ENCODE data around the gene STING1.

Gene STING1

DNA sequence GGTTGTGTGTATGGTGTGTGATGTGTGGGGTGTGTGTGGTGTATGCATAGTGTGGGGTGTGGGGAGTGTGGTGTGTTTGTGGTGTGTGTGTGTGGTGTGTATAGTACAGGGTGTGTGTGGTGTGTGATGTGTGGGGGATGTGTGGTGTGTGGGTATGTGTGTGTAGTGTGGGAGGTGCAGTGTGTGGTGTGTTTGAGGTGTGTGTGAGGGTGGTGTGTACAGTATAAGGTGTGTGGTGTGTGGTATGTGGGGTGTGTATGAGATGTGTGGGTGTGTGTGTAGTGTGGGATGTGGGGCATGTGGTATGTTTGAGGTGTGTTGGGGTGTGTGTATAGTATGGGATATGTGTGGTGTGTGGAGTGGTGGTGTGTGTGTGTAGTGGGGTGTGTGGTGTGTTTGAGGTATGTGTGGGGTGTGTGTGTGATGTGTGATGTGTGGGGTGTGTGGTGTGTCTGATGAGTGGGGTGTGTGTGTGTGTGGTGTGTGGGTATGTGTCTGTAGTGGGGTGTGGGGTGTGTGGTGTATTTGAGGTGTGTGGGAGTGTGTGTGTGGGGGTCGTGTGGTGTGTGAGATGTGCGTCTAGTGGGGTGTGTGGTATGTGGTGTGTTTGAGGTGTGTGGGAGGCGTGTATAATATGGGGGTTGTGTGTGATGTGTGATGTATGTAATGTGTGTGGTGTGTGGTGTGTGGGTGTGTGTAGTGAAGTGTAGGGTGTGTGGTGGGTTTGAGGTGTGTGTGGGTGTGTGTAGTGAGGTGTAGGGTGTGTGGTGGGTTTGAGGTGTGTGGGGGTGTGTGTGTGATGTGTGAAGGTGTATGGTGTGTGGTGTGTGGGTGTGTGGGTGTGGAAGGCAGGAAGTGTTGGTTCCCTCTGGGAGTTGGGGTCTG, 28.6 kb downstream of the STING1 start:
- Histone ChIP-seq H3F3A (ENCODE audit: low read depth) (no peaks in the 10 kb centered on the region), H3K9me3 (ENCODE audit: insufficient read depth, low read depth, low read length) (no peaks in the 10 kb centered on the region), H3K9me2 (replicated peaks; ENCODE audit: low read depth, low read length) (no peaks in the 10 kb centered on the region), H3K4me2 (ENCODE audit: low read depth, low read length, poor library complexity, severe bottlenecking) (no peak overlapping the region), H4K20me1 (ENCODE audit: insufficient read depth, low read length, poor library complexity, severe bottlenecking) (no peaks in the 10 kb centered on the region), H3K4me1 (ENCODE audit: insufficient read depth, low read length, poor library complexity, severe bottlenecking) (peaks cover 17% of the 10 kb centered on the region), H3K79me2 (ENCODE audit: insufficient read depth, low read length) (no peaks in the 10 kb centered on the region), H3K36me3 (ENCODE audit: insufficient read depth, low read length) (no peaks in the 10 kb centered on the region), H3K27me3 (ENCODE audit: insufficient read depth, low read length, poor library complexity, severe bottlenecking) (no peaks in the 10 kb centered on the region), H3K9ac (ENCODE audit: low read depth, low read length, poor library complexity, severe bottlenecking) (no peak overlapping the region), H2AFZ (ENCODE audit: low read length) (no peak overlapping the region), H3K4me3 (ENCODE audit: low read length, poor library complexity, severe bottlenecking) (no peak overlapping the region)
- no peak for TF ChIP-seq EZH2phosphoT487 (IDR thresholded peaks at IDR 0.05; ENCODE audit: borderline replicate concordance)
- TF ChIP-seq, protein P1, sequence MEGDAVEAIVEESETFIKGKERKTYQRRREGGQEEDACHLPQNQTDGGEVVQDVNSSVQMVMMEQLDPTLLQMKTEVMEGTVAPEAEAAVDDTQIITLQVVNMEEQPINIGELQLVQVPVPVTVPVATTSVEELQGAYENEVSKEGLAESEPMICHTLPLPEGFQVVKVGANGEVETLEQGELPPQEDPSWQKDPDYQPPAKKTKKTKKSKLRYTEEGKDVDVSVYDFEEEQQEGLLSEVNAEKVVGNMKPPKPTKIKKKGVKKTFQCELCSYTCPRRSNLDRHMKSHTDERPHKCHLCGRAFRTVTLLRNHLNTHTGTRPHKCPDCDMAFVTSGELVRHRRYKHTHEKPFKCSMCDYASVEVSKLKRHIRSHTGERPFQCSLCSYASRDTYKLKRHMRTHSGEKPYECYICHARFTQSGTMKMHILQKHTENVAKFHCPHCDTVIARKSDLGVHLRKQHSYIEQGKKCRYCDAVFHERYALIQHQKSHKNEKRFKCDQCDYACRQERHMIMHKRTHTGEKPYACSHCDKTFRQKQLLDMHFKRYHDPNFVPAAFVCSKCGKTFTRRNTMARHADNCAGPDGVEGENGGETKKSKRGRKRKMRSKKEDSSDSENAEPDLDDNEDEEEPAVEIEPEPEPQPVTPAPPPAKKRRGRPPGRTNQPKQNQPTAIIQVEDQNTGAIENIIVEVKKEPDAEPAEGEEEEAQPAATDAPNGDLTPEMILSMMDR (conservative IDR thresholded peaks at IDR 0.05; ENCODE audit: low read length) = no peak

DNA sequence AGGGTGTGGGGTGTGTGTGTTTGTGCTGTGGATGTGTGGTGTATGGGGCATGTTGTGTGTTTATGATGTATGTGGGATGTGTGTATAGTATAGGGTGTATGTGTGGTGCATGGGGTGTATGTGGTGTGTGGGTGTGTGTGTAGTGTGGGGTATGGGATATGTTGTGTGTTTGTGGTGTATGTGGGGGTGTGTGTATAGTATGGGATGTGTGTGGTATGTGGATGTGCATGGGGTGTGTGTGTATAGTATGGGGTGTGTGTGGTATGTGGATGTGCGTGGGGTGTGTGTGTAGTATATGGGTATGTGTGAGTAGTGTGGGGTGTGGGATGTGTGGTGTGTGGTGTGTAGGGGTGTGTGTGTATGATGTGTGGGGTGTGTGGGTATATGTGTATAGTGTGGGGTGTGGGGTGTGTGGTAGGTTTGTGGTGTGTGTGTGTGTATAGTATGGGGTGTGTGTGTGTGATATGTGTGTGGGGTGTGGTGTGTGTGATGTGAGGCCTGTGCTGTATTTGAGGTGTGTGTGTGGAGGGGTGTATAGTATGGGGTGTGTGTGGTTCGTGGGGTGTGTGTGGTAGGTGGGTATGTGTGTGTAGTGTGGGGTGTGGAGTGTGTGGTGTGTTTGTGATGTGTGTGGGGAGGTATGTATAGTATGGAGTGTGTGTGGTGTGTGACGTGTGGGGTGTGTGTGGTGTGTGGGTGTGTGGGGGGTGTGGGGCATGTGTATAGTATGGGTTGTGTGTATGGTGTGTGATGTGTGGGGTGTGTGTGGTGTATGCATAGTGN, 30.5 kb downstream of the STING1 start:
- Histone ChIP-seq H4K20me1 (ENCODE audit: insufficient read depth, low read length, poor library complexity, severe bottlenecking) (no peaks in the 10 kb centered on the region), H2AFZ (ENCODE audit: low read length) (no peak overlapping the region), H3K4me3 (ENCODE audit: low read length, poor library complexity, severe bottlenecking) (no peak overlapping the region), H3K9me3 (ENCODE audit: insufficient read depth, low read depth, low read length) (no peaks in the 10 kb centered on the region), H3F3A (ENCODE audit: low read depth) (no peaks in the 10 kb centered on the region), H3K4me1 (ENCODE audit: insufficient read depth, low read length, poor library complexity, severe bottlenecking) (peaks cover 8% of the 10 kb centered on the region), H3K36me3 (ENCODE audit: insufficient read depth, low read length) (no peaks in the 10 kb centered on the region), H3K27me3 (ENCODE audit: insufficient read depth, low read length, poor library complexity, severe bottlenecking) (no peaks in the 10 kb centered on the region), H3K9me2 (replicated peaks; ENCODE audit: low read depth, low read length) (no peaks in the 10 kb centered on the region), H3K9ac (ENCODE audit: low read depth, low read length, poor library complexity, severe bottlenecking) (no peak overlapping the region), H3K4me2 (ENCODE audit: low read depth, low read length, poor library complexity, severe bottlenecking) (no peak overlapping the region), H3K79me2 (ENCODE audit: insufficient read depth, low read length) (no peaks in the 10 kb centered on the region)
- no peak for TF ChIP-seq EZH2phosphoT487 (IDR thresholded peaks at IDR 0.05; ENCODE audit: borderline replicate concordance)
- TF ChIP-seq, protein P1 (conservative IDR thresholded peaks at IDR 0.05; ENCODE audit: low read length) = no peak

DNA sequence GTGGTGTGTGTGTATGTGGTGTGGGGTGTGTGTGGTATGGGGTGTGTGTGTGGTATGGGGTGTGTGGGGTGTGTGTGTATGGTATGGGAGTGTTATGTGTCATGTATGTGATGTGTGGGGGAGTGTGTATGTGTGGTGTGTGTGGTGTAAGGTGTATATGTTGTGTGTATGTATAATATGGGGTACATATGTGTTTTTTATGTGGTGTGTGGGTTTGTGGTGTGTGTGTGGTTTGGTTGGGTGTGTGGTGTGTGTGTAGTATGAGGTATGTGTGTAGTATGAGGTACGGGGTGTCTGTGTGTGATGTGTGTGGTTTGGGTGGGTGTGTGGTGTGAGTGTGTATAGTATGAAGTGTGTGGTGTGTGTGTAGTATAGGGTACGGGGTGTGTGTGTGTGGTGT, 31.4 kb downstream of the STING1 start:
- no peak overlapping the region for H2AFZ ChIP-seq (ENCODE audit: low read length)
- H3K9me3 ChIP-seq (ENCODE audit: insufficient read depth, low read depth, low read length) = no peaks in the 10 kb centered on the region
- peaks cover 8% of the 10 kb centered on the region for H3K4me1 ChIP-seq (ENCODE audit: insufficient read depth, low read length, poor library complexity, severe bottlenecking)
- H3K36me3 ChIP-seq (ENCODE audit: insufficient read depth, low read length) = no peaks in the 10 kb centered on the region
- H3K9me2 ChIP-seq (replicated peaks; ENCODE audit: low read depth, low read length) = no peaks in the 10 kb centered on the region
- H3F3A ChIP-seq (ENCODE audit: low read depth) = no peaks in the 10 kb centered on the region
- TF ChIP-seq EZH2phosphoT487 (IDR thresholded peaks at IDR 0.05; ENCODE audit: borderline replicate concordance) = no peak
- TF ChIP-seq, protein P1 (conservative IDR thresholded peaks at IDR 0.05; ENCODE audit: low read length) = no peak
- no peak overlapping the region for H3K4me3 ChIP-seq (ENCODE audit: low read length, poor library complexity, severe bottlenecking)
- no peak overlapping the region for H3K4me2 ChIP-seq (ENCODE audit: low read depth, low read length, poor library complexity, severe bottlenecking)
- H3K9ac ChIP-seq (ENCODE audit: low read depth, low read length, poor library complexity, severe bottlenecking) = no peak overlapping the region
- no peaks in the 10 kb centered on the region for H3K27me3 ChIP-seq (ENCODE audit: insufficient read depth, low read length, poor library complexity, severe bottlenecking)
- H4K20me1 ChIP-seq (ENCODE audit: insufficient read depth, low read length, poor library complexity, severe bottlenecking) = no peaks in the 10 kb centered on the region
- no peaks in the 10 kb centered on the region for H3K79me2 ChIP-seq (ENCODE audit: insufficient read depth, low read length)
